A673 (cell line): ENCODE data around the gene ITSN2.
A peak's percentile ranks its signal among the peaks of the same experiment; 100 is the strongest.

Experiments used
- EZH2 ChIP-seq: fragments of 200-600 bp; sonication (generic); IDR thresholded peaks from 2 replicates; pipeline ENCODE4 v1.6.1; 2017; ENCODE audit warnings: borderline replicate concordance, low read depth, mild to moderate bottlenecking, mixed read lengths, antibody characterized with exemption, low read length; ENCODE audit not compliant: poor library complexity, severe bottlenecking
- TF ChIP-seq, protein P1 (sequence below): fragments of 300-800, 200-600 bp; sonication (generic); conservative IDR thresholded peaks from 2 replicates; pipeline ENCODE4 v1.5.1; 2017; ENCODE audit warnings: low read depth, mild to moderate bottlenecking, antibody characterized with exemption, low read length, moderate library complexity, mixed read lengths

DNA sequence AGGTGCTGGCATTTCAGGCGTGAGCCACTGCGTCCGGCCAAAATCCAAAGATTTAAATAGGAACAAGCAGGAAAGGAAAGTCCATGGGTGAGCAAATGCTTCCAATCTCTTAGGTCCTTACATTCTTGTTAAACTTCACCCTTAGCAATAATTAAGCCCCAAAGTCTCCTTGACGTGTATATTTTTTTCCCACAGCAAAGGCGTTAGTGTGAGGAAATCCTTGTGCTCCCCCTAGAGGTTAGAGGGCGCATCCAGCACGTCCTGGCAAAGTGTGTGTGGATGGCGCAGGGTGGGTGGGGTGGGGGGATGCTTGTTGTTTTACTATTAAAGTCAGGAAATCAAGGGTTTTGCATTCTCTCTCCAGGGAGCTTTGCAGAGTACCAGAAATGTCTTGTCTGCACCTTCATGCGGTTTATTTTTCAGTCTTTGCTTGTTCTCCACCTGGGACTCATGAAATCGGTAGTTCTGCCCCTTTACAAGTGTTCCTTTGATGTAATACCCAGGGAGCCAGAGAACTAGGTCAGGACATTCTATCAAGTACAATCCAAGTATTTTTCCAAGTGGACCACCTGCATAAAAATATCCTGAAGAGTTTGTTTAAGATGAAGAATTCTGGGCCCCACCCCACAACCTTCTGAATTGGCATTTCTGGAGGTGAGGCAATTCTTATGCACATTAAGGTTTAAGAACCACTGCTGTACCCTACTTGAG is 22.2 kb upstream of the ITSN2 start:
- TF ChIP-seq, protein P1, sequence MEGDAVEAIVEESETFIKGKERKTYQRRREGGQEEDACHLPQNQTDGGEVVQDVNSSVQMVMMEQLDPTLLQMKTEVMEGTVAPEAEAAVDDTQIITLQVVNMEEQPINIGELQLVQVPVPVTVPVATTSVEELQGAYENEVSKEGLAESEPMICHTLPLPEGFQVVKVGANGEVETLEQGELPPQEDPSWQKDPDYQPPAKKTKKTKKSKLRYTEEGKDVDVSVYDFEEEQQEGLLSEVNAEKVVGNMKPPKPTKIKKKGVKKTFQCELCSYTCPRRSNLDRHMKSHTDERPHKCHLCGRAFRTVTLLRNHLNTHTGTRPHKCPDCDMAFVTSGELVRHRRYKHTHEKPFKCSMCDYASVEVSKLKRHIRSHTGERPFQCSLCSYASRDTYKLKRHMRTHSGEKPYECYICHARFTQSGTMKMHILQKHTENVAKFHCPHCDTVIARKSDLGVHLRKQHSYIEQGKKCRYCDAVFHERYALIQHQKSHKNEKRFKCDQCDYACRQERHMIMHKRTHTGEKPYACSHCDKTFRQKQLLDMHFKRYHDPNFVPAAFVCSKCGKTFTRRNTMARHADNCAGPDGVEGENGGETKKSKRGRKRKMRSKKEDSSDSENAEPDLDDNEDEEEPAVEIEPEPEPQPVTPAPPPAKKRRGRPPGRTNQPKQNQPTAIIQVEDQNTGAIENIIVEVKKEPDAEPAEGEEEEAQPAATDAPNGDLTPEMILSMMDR = peak; percentile 64
- TF ChIP-seq EZH2 = no peak
